ENCODE data around the gene PRRC2A.
"Not testable (repeated sequence)": the region's sequence is repeated elsewhere in the genome, so short reads cannot be mapped to it uniquely, and the experiment has no call there.

DNA sequence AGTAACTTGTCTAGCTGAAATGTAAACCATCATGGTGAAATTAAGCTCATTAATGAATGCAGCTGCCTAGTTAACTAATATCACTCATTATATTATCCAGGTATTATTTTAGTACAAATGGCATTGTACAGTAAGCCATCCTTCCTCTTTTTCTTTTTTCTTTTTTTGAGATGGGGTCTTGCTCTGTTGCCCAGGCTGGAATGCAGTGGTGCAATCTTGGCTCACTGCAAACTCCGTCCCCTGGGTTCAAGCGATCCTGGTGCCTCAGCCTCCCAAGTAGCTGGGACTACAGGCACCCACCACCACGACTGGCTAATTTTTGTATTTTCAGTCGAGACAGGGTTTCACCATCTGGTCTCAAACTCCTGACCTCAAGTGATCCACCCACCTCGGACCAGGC lies 29.8 kb upstream of the PRRC2A start:
- not testable (repeated sequence) for TF ChIP-seq POLR2A, EP300 (IDR thresholded peaks at IDR 0.05)

All from sigmoid colon (tissue), 4 donors.